Keratinocyte (primary cell): ENCODE data around the gene ABCA12.

Source experiments
- CTCF ChIP-seq, 3 experiments: IDR thresholded peaks in 1 of 3; conservative IDR thresholded peaks in 1 of 3; optimal IDR thresholded peaks in 1 of 3; 2 replicates in 2 of 3; 3 replicates in 1 of 3; pipeline versions ENCODE3 to v1.5.1; 2011; ENCODE audit warnings: low read length in 3 of 3, mild to moderate bottlenecking in 3 of 3, moderate library complexity in 2 of 3, control low read depth in 1 of 3, inconsistent platforms in 1 of 3; ENCODE audit not compliant: insufficient read depth in 2 of 3; ENCODE audit errors: extremely low read depth in 1 of 3
- EZH2 ChIP-seq: IDR thresholded peaks from one replicate; pipeline ENCODE4 v1.6.1; 2012; ENCODE audit warnings: inconsistent platforms, mild to moderate bottlenecking, low read length, moderate library complexity

GRCh38 chr2:215063526-215063925, 74.9 kb downstream of the ABCA12 start:
- no peak for TF ChIP-seq EZH2
- no peak for TF ChIP-seq CTCF (optimal IDR thresholded peaks at IDR 0.05 in 1 of 3, IDR thresholded peaks at IDR 0.05 in 1 of 3, conservative IDR thresholded peaks at IDR 0.05 in 1 of 3; ENCODE audit: extremely low read depth in 1 of 3, insufficient read depth in 2 of 3, low read length in 3 of 3)
